ENCODE measurements around the gene BORCS8.

The BORCS8 gene

DNA sequence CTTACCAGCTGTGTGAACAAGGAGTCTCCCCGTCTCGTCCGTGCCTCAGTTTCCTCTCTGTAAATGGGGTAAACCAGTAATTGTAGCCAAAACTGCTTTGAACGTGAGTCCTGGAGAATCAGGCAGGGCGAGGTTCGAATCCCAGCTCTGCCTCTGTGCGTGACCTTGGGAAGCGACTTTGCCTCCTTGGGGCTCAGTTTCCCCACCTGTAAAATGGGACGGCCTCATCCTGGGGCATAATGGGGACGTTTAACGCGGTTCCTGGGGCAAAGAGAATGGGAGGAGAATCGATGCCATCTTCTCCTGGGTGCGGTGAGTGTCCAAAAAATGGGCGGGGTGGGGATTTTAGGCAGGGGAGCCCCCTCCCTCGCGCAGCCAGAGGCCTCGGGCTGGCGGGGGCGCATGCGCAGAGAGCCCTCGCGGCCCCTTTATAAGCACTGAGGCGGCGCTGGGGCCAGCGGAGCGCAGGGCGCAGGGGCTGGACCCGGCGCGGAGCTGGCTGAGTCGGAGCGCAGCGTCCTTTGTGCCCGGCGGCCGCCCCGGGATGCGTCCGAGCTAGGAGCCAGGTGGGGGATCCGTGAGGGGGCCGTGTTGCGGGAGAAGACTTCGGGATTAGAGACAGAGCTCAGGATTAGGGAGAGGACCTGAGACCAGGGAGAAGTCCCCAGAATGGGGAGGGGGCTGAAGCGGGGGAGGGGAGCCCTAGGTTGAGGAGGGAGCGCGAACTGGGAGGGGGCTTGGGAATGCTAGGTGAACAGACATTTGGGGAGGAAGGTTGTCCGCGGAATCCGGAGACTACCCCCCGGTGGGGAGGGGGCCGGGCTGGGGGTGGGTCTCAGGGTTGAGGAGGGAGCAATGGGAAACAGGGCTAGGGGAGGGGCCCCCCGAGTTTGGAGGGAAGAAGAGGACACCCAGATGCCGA lies 19.8 kb upstream of the BORCS8 start, which contains the start of gene NCAN:
Gene NCAN (plus strand): TSS at position 460 of the 922 bp plus-strand sequence. CDS start 4,996 bp downstream, outside the sequence.
- peaks cover 9 to 10% of the 10 kb centered on the region in 2 donors for H3K9me3 Mint-ChIP-seq
- H3K4me3 Mint-ChIP-seq, result no peak within 1 kb of the TSS
- DNase-seq (no peak), ATAC-seq (replicated peaks) (no peak)
- peaks cover 52 to 79% of the 10 kb centered on the region in 2 donors for H3K27me3 Mint-ChIP-seq
- H3K36me3 Mint-ChIP-seq (ENCODE audit: insufficient read depth), result no peaks in the 10 kb centered on the region
- H3K27ac Mint-ChIP-seq, result no peak within 1 kb of the TSS
- peaks cover 12 to 15% of the 10 kb centered on the region in 2 donors for H3K4me1 Mint-ChIP-seq (ENCODE audit: low read depth in 2 of 2)

DNA sequence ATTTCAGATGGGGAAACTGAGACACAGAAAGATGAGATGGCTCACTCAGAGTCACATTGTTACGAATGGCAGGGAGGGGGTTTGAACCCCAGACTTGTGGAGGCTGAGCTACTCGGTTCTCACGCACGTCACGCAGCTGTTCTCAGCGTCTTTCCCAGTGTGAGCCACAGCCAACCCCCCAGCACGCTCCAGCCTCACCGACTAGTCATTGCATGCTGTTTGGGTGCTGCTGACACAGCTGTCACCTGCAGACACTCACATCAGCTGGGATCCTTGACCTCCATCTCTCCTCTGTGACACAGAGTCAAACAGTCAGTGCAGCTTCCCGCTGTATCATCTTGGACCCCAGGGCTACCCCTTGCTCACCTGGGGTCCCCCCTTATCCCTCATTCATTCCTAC lies 17.4 kb upstream of the BORCS8 start:
- Mint-ChIP-seq H3K27ac (no peak overlapping the region), H3K27me3 (peaks cover 37 to 60% of the 10 kb centered on the region in 2 donors), H3K4me1 (ENCODE audit: low read depth in 2 of 2) (peaks cover 14 to 19% of the 10 kb centered on the region in 2 donors), H3K36me3 (ENCODE audit: insufficient read depth) (no peaks in the 10 kb centered on the region), H3K4me3 (no peak overlapping the region), H3K9me3 (peaks cover 8 to 10% of the 10 kb centered on the region in 2 donors)
- DNase-seq (no peak), ATAC-seq (replicated peaks) (no peak)

DNA sequence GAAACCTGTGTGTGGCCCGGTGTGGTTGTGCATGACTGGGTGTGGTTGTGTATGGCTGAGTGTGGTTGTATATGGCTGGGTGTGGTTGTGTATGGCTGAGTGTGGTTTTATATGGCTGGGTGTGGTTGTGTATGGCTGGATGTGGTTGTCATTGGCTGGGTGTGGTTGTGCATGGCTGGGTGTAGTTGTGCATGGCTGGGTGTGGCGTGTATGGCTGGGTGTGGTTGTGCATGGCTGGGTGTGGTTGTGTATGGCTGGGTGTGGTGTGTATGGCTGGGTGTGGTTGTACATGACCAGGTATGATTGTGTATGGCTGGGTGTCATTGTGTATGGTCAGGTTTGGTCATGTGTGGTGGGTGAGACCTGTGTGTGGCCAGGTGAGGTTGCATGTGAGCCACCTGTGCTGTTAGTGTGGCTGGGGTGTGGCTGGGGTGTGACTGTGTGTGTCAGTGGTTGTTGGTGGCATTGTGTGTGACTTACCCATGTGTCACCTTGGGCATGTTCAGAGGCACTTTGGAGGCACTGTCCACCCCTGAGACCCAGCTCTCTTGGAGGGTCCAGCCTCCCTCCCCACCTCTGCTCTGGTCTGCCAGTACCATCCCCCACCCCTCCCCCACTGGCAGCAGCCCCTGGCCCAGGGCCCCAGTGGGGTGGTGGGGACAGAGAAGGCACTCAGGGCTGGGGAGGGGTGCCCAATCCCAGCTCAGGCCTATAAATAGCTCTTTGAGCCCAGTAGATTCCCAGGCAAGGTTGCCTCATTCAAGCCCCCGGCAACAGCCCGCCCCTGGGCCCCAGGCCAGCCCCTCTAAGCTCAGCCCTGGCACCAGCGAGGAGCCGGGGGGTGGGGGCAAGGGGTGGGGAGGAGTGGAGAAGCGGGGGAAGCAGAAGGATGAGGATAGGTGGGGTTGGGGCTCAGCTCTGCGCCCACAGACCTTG lies 16.0 kb upstream of the BORCS8 start:
- H3K27ac Mint-ChIP-seq, result peak overlapping the region in 1 of 2 donors; percentile 9
- ATAC-seq (replicated peaks) (no peak), DNase-seq (no peak)
- H3K4me3 Mint-ChIP-seq, result peak overlapping the region; percentile 34 to 39
- H3K4me1 Mint-ChIP-seq (ENCODE audit: low read depth in 2 of 2), result peaks cover 18 to 28% of the 10 kb centered on the region in 2 donors
- peaks cover 22 to 45% of the 10 kb centered on the region in 2 donors for H3K27me3 Mint-ChIP-seq
- peaks cover 8 to 10% of the 10 kb centered on the region in 2 donors for H3K9me3 Mint-ChIP-seq
- H3K36me3 Mint-ChIP-seq (ENCODE audit: insufficient read depth), result peaks cover 8% of the 10 kb centered on the region

DNA sequence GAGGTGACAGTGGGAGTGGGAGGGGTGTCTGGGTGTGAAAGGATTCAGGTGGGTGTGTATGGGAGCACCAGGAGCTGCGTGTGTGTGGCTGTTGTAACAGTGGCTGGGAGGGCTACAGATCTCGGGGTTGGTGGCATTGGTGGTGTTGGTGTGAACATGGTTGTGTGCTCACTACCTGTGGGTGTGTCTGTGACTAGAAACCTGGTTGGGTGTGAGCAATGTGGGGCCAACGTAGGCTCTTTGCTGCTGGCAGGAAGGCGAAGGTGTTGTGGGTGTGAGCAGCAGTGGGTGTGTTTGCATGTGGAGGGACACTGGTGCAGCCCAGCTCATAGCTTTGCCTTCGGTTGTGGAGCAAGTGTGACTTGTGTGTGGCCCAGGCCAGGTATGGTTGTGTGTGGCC lies 15.0 kb upstream of the BORCS8 start:
- Mint-ChIP-seq H3K4me3 (peak overlapping the region; percentile 34 to 39), H3K9me3 (peaks cover 8 to 10% of the 10 kb centered on the region in 2 donors), H3K36me3 (ENCODE audit: insufficient read depth) (peaks cover 8% of the 10 kb centered on the region), H3K27ac (no peak overlapping the region), H3K27me3 (peaks cover 13 to 35% of the 10 kb centered on the region in 2 donors), H3K4me1 (ENCODE audit: low read depth in 2 of 2) (peaks cover 26 to 37% of the 10 kb centered on the region in 2 donors)
- ATAC-seq (replicated peaks) (no peak), DNase-seq (no peak)

DNA sequence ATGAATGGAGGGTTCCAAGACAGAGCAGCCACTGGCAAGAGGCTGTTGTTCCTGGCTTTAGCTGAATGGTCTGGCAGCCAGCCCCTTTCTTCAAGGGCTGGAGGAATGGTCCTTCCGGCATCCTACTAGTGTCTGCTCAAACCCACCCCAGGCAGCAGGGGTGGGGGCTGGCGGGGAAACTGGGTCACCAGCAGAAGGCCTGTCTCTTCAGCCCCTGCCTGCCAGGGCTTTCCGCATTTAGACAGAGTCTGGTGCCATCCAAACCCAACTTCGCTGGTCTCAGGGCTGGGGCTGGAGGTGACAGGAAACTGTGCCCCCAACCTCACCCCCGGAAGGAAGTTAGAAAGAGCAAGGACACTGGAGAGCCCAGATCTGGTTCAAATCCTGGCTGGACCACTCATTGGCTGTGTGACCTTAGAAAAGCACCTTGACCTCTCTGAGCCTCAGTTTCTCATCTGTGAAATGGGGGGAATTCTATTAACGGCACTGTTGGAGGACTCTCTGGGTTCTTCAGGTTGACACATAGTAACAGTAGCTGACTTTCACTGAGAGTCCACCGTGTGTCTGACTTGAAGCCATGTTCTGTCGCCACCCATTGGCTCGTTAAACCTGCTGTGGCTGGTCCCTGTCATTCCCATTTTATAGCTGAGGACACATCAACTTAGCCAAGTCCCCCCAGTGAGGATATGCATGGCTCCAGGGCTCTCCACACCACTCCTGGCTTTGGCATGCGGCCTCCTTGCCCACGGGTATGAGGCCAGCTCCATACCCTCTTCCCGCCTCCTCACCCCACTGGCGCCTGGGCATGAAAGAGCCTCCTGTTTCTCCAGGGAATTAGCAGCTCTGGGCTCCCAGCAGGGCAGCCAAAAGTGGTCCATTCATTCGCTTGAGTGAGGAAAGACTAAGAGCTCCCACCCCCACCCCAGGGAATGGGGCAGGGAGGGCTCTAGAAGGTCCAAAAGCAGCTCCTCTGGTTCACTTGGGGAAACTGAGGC lies 13.8 kb upstream of the BORCS8 start:
- H3K4me1 Mint-ChIP-seq (ENCODE audit: low read depth in 2 of 2), result peaks cover 26 to 36% of the 10 kb centered on the region in 2 donors
- H3K27ac Mint-ChIP-seq, result no peak overlapping the region
- H3K27me3 Mint-ChIP-seq, result peaks cover 6 to 25% of the 10 kb centered on the region in 2 donors
- no peak for DNase-seq
- H3K4me3 Mint-ChIP-seq, result no peak overlapping the region
- peaks cover 8 to 10% of the 10 kb centered on the region in 2 donors for H3K9me3 Mint-ChIP-seq
- H3K36me3 Mint-ChIP-seq (ENCODE audit: insufficient read depth), result peaks cover 8% of the 10 kb centered on the region
- ATAC-seq (replicated peaks), result no peak

DNA sequence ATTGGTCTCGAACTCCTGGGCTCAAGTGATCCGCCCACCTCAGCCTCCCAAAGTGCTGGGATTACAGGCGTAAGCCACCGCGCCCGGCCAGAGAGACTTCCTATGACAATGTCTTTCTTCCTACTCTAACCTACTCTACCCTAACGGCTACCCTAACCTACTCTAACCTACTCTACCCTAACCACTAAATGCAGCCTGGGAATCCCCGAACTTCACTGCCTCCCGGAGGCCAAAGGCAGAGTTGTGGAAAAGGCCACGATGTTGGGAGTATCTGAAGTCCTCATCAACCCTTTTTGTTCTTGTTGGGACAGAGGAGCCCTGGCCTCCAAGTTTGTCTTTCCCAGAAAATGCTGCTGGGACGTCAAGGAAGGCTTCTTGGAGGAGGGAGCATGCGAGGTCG lies 12.2 kb upstream of the BORCS8 start:
- Mint-ChIP-seq H3K4me3 (peak overlapping the region; percentile 91 to 93), H3K36me3 (ENCODE audit: insufficient read depth) (peaks cover 12% of the 10 kb centered on the region), H3K27ac (peak overlapping the region in 1 of 2 donors; percentile 92), H3K9me3 (peaks cover 8 to 10% of the 10 kb centered on the region in 2 donors), H3K4me1 (ENCODE audit: low read depth in 2 of 2) (peaks cover 26 to 39% of the 10 kb centered on the region in 2 donors), H3K27me3 (peaks cover 0 to 13% of the 10 kb centered on the region in 2 donors)
- ATAC-seq (replicated peaks) (no peak), DNase-seq (no peak)

DNA sequence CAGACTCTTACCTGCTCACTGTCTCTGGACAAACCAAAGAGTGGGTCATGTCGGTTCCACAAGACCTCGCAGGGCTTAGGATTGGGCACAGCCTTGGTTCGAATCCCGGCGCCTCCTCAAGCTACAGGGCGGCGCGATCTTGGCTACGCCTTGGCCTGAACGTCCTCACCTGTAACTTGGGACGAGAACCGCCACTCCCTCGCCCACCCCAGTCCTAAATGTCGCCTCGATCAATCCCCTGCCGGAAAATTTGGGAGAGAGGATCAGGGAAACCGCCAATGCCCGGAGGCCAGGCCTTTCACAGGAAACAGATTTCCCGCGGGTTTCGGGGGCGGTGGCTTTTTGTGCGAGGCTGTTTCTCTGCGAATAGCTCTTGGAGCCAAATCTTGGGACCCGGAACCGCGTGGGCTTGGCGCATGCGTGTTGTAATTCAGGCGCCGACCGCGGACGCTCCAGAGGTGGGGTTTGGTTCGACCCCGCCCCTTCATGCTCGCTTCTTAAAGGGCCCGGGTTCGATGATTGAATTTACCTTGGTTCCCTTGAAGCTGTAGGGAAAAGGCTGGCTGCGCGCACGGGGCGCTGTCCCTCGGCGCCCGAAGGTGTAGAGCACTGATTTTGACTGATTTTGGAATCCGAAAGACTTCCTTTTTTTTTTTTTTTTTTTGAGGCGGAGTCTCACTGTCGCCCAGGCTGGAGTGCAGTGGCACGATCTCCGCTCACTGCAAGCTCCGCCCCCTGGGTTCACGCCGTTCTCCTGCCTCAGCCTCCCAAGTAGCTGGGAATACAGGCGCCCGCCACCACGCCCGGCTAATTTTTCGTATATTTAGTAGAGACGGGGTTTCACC lies 11.3 kb upstream of the BORCS8 start, which contains the start of gene NR2C2AP:
Gene NR2C2AP (minus strand): TSS at position 403 of the 845 bp plus-strand sequence. CDS start 354 bp downstream, at position 49.
- peaks cover 26 to 40% of the 10 kb centered on the region in 2 donors for H3K4me1 Mint-ChIP-seq (ENCODE audit: low read depth in 2 of 2)
- H3K9me3 Mint-ChIP-seq, result peaks cover 8 to 10% of the 10 kb centered on the region in 2 donors
- DNase-seq, result peak; percentile 86 to 89 (median 87)
- peak within 1 kb of the TSS; percentile 74 to 92 for H3K27ac Mint-ChIP-seq
- H3K36me3 Mint-ChIP-seq (ENCODE audit: insufficient read depth), result peaks cover 12% of the 10 kb centered on the region
- H3K27me3 Mint-ChIP-seq, result peaks cover 0 to 13% of the 10 kb centered on the region in 2 donors
- ATAC-seq (replicated peaks), result peak; percentile 94
- peak within 1 kb of the TSS; percentile 91 to 93 for H3K4me3 Mint-ChIP-seq

DNA sequence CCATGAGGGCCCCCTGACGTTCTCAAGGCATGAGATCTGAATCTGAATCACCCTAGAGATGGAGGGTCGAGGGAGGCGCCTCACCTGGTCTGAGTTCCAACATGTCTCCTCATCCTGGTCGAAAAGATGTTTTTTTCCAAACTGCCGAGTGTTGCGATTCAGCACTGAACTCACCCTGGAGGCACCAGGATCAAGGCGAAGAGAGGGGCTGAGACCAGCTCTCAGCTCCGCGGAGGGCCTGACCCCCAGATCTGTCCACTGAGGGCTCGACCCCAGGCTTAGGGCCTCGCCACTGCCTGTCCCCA lies 10.7 kb upstream of the BORCS8 start:
- peaks cover 7% of the 10 kb centered on the region in 2 donors for H3K9me3 Mint-ChIP-seq
- DNase-seq (no peak), ATAC-seq (replicated peaks) (no peak)
- peak overlapping the region; percentile 91 to 93 for H3K4me3 Mint-ChIP-seq
- H3K4me1 Mint-ChIP-seq (ENCODE audit: low read depth in 2 of 2), result peaks cover 23 to 37% of the 10 kb centered on the region in 2 donors
- H3K36me3 Mint-ChIP-seq (ENCODE audit: insufficient read depth), result peaks cover 12% of the 10 kb centered on the region
- peaks cover 0 to 11% of the 10 kb centered on the region in 2 donors for H3K27me3 Mint-ChIP-seq
- H3K27ac Mint-ChIP-seq, result peak overlapping the region; percentile 74 to 92

DNA sequence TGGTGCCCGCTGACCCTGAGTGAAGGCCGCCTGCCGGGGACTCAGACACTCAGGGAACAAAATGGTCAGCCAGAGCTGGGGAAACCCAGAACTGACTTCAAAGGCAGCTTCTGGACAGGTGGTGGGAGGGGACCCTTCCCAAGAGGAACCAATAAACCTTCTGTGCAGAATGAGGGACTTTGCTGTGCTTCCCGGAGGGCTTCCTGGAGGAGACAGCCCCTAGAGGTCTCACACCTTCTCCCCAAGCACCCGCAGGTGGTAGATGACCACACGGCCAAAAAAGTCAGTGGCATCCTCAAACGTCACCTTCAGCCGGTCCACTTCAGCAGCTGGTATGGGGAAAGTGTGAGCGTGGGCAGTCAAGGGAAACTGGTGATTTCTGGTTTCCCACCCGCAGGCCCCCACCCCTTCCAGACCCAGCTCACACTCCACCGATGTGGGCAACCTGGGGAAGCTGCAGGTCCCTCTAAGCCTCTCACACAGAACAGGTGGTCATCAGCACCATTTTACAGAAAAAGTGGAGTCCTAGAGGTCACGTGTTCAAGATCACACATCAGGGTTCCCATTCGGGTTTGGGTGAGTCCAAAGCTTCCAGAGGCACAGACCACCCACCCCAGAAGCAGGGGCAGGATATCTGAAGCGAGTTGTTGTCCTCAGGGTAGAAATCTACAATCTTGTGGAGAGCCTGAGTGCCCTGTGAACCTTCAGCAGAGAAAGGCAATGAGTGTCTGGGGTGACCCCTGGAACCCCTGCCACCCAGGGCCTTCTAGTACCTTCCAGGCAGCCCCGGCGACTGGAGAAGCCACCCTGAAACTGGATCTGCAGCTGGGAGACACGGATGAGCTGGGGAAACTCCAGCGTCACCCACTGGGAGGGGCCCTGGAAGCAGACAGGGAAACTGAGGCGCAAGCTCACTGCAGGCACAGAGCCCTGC lies 10.0 kb upstream of the BORCS8 start:
- Mint-ChIP-seq H3K4me1 (ENCODE audit: low read depth in 2 of 2) (peaks cover 16 to 30% of the 10 kb centered on the region in 2 donors), H3K36me3 (ENCODE audit: insufficient read depth) (peaks cover 12% of the 10 kb centered on the region), H3K27ac (peak overlapping the region; percentile 74 to 92), H3K27me3 (peaks cover 0 to 4% of the 10 kb centered on the region in 2 donors), H3K9me3 (peaks cover under 1% of the 10 kb centered on the region in 2 donors), H3K4me3 (peak overlapping the region; percentile 91 to 93)
- ATAC-seq (replicated peaks) (no peak), DNase-seq (no peak)

DNA sequence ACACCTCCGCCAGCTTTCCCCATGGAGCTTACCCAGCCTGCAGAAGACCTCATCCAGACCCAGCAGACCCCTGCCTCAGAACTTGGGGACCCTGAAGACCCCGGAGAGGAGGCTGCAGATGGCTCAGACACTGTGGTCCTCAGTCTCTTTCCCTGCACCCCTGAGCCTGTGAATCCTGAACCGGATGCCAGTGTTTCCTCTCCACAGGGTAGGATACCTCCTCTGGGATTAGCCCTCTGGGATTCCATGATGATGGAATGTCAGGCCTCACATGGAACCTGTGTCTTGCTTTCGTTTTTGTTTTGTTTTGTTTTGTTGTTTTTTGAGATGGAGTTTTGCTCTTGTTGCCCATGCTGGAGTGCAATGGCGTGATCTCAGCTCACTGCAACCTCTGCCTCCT lies 2.0 kb upstream of the BORCS8 start:
- DNase-seq, result no peak
- Mint-ChIP-seq H3K4me1 (ENCODE audit: low read depth in 2 of 2) (peaks cover 29% of the 10 kb centered on the region in 2 donors), H3K36me3 (ENCODE audit: insufficient read depth) (peaks cover 30% of the 10 kb centered on the region), H3K27ac (peak overlapping the region; percentile 1 to 99), H3K9me3 (no peaks in the 10 kb centered on the region), H3K4me3 (peak overlapping the region; percentile 96), H3K27me3 (no peaks in the 10 kb centered on the region)
- no peak for ATAC-seq (replicated peaks)
